SKM-1 treated with dmso at 0.1 percent for 144 hours (cell line): Measurements from ENCODE around the gene POLR3C.

Experiments
- DNase-seq: peaks from one replicate; lab custom pipeline; 2025; ENCODE audit not compliant: unreplicated experiment; lab: John Stamatoyannopoulos, UW

The POLR3C gene

GRCh38 chr1:145868232-145868631 is 44.2 kb downstream of the POLR3C start:
- DNase-seq: no peak

- DNase-seq: peak; percentile 85
These were observed 48.3 kb downstream of the POLR3C start for GRCh38 chr1:145871994-145872924.

- DNase-seq: no peak
These were observed 50.6 kb downstream of the POLR3C start for GRCh38 chr1:145874646-145875045.

- DNase-seq: no peak
These were observed 54.0 kb downstream of the POLR3C start for GRCh38 chr1:145877923-145878486.

- no peak for DNase-seq
These were observed 54.7 kb downstream of the POLR3C start for GRCh38 chr1:145878724-145879123.

- peak; percentile 66 for DNase-seq
These were observed 55.8 kb downstream of the POLR3C start for GRCh38 chr1:145879775-145880174.

GRCh38 chr1:145884675-145885074 is 60.7 kb downstream of the POLR3C start:
- DNase-seq: no peak

- DNase-seq: peak; percentile 75
These were observed 61.8 kb downstream of the POLR3C start, which contains the start of gene ANKRD35 for GRCh38 chr1:145885738-145886287. Gene ANKRD35 (minus strand): TSS chr1:145885866. CDS start chr1:145885758, 108 bp downstream.

- DNase-seq: no peak
These were observed 62.4 kb downstream of the POLR3C start for GRCh38 chr1:145886390-145886789.

GRCh38 chr1:145886816-145887215 is 62.8 kb downstream of the POLR3C start:
- DNase-seq: no peak

GRCh38 chr1:145887631-145888030 is 63.6 kb downstream of the POLR3C start:
- no peak for DNase-seq

- no peak for DNase-seq
These were observed 65.7 kb downstream of the POLR3C start for GRCh38 chr1:145889722-145890121.

- no peak for DNase-seq
These were observed 67.1 kb downstream of the POLR3C start for GRCh38 chr1:145891143-145891542.

GRCh38 chr1:145891587-145892485 is 67.8 kb downstream of the POLR3C start:
- DNase-seq: peak; percentile 79

GRCh38 chr1:145892486-145893087 is 68.6 kb downstream of the POLR3C start:
- DNase-seq: no peak

- DNase-seq: no peak
These were observed 69.5 kb downstream of the POLR3C start for GRCh38 chr1:145893306-145894055.
